Stimulated activated naive CD4-positive, alpha-beta T cell treated with Interleukin-2 at 50 U/mL for 16 hours (primary cell): ENCODE results near the gene MMP24OS.

ENCODE experiments used
- DNase-seq: peaks from one replicate; lab custom pipeline; 2025; lab: John Stamatoyannopoulos, UW

MMP24OS gene

GRCh38 chr20:35248641-35249475 is 29.1 kb downstream of the MMP24OS start:
- DNase-seq: no peak

GRCh38 chr20:35246723-35247122 is 31.2 kb downstream of the MMP24OS start:
- no peak for DNase-seq

GRCh38 chr20:35243986-35244385 is 33.9 kb downstream of the MMP24OS start:
- no peak for DNase-seq

- DNase-seq: no peak
These were observed 34.6 kb downstream of the MMP24OS start for GRCh38 chr20:35243317-35243716.

GRCh38 chr20:35240811-35241293 is 37.1 kb downstream of the MMP24OS start:
- no peak for DNase-seq

- no peak for DNase-seq
These were observed 37.7 kb downstream of the MMP24OS start for GRCh38 chr20:35240083-35240810.

- DNase-seq: no peak
These were observed 39.2 kb downstream of the MMP24OS start for GRCh38 chr20:35238735-35239134.

GRCh38 chr20:35238170-35238569 is 39.8 kb downstream of the MMP24OS start:
- no peak for DNase-seq

- no peak for DNase-seq
These were observed 40.4 kb downstream of the MMP24OS start for GRCh38 chr20:35237486-35237885.

- no peak for DNase-seq
These were observed 42.0 kb downstream of the MMP24OS start for GRCh38 chr20:35235881-35236280.

GRCh38 chr20:35232575-35232974 is 45.3 kb downstream of the MMP24OS start:
- no peak for DNase-seq

- peak; percentile 42 for DNase-seq
These were observed 50.8 kb downstream of the MMP24OS start for GRCh38 chr20:35226884-35227681.
